VCaP (cell line): ENCODE data around the gene PDHX.

ENCODE experiments used
- H3K27ac ChIP-seq: fragments of 450-650 bp; 2 replicates; pipeline ENCODE4 v1.5.1; 2017
- TF ChIP-seq, protein P1 (sequence below): fragments of 450-650 bp; conservative IDR thresholded peaks from 2 replicates; pipeline ENCODE4 v1.5.1; 2017; ENCODE audit warnings: mild to moderate bottlenecking, moderate library complexity

The PDHX gene

DNA sequence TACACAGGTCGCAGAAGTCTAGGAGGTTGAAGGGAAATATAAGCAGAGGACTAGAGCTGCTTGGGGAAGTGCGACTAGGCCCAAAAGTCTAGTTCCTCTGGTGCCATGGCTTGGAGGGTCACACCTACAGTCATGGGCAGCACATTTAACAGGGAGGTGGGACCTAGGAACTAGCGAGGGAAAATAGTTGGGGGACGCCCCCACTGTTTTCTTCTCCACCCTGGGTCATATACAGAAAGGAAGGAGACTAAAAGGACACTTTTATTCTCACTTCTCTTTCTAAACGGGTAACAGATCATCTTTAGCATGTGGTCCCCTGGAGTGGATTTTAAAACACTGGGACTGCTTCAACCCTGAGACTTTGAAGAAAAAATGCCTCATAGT lies 16.8 kb upstream of the PDHX start:
- TF ChIP-seq, protein P1, sequence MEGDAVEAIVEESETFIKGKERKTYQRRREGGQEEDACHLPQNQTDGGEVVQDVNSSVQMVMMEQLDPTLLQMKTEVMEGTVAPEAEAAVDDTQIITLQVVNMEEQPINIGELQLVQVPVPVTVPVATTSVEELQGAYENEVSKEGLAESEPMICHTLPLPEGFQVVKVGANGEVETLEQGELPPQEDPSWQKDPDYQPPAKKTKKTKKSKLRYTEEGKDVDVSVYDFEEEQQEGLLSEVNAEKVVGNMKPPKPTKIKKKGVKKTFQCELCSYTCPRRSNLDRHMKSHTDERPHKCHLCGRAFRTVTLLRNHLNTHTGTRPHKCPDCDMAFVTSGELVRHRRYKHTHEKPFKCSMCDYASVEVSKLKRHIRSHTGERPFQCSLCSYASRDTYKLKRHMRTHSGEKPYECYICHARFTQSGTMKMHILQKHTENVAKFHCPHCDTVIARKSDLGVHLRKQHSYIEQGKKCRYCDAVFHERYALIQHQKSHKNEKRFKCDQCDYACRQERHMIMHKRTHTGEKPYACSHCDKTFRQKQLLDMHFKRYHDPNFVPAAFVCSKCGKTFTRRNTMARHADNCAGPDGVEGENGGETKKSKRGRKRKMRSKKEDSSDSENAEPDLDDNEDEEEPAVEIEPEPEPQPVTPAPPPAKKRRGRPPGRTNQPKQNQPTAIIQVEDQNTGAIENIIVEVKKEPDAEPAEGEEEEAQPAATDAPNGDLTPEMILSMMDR, result no peak
- no peak overlapping the region for H3K27ac ChIP-seq

DNA sequence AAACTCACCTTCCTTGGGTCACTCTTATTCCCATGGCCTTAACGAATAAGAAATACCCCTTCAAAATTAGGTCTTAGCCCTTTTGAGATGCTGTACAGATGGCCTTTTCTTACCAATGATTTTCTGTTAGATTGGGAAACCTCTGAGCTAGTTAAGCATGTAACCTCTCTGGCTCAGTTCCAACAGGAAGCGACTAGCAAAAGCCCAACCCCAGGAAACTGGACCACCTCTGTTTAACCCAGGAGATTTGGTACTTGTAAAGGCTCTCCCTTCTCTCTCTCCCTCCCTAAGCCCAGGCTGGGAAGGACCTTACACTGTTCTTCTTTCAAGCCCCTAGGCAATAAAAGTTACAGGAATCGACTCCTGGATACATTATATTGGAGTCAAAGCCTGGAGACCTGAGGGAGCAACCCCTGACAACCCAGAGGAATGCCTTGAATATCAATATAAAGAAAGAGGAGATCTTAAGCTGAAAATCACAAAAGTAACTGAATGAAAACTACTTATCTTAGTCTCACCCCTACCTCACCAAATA lies 11.9 kb upstream of the PDHX start:
- no peak overlapping the region for H3K27ac ChIP-seq
- TF ChIP-seq, protein P1, result no peak

DNA sequence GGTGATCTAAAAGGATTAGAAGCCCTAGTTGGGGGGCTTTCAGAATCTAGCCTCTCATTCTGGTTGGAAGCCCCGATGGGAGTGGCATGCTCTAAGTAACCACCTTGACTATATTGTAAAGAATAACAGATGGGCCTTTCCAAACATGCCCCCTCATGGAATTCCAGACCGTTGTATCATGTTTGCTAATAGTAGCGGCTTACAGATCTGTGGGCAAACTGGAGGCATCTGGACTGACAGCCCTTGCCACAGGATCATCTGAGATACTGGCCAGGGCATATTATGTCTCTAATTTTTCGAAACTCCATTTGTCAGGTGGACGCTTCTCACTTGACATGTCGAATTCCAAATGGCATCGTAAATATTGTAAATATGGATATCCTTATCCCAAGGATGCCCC lies 10.8 kb upstream of the PDHX start:
- no peak overlapping the region for H3K27ac ChIP-seq
- TF ChIP-seq, protein P1, result no peak

DNA sequence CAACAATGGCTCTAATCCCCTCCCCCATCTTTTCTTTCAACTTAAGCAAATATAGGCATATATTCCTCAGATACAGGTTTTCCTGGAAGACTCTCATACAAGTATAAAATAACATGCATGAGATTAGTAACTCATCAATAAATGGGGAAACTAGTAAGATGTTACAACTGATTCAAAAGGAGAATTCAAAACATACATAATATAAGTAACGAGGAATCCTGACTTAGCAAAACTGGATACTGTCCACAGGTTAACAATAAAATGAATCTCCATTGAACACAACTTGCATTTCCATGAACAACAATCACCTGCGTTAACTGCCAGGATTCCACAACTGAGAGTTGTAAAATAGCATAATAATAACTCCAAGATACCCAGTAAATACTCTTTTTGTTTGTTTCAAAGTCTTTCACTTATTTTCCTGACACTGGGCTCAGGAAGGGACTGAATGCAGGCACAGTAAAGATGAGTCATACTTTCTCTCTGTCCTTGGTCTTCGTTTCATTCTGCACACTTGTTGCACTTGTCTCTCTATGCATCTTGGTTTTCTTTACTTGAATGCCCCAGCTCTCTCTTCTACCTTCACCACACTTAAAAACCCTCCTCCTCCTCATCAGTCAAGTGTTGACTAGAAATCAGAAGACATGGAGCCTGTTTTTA lies 8.4 kb upstream of the PDHX start:
- TF ChIP-seq, protein P1, result no peak
- H3K27ac ChIP-seq, result no peak overlapping the region

DNA sequence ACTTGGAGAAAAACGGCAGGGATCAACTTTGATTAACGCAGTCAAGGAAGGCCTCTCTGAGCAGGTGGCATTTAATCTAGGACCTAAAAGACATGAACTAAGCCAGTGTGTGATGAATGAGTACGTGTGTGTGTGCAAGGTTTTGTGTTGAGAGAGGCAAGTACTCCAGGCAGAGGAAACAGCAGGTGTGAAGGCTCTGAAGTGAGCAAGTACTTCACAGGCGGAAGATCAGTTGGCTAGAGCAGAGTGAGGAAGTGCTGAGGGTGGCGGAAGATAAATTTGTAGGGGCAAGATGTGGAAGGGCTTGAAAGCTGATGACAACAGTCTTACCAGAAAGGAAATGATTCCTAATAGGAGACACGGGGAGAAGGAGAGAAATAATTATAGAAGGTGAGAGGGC lies 7.0 kb upstream of the PDHX start:
- TF ChIP-seq, protein P1, result no peak
- H3K27ac ChIP-seq, result peak overlapping the region; percentile 69; the same call in 1 of the 2 replicates

DNA sequence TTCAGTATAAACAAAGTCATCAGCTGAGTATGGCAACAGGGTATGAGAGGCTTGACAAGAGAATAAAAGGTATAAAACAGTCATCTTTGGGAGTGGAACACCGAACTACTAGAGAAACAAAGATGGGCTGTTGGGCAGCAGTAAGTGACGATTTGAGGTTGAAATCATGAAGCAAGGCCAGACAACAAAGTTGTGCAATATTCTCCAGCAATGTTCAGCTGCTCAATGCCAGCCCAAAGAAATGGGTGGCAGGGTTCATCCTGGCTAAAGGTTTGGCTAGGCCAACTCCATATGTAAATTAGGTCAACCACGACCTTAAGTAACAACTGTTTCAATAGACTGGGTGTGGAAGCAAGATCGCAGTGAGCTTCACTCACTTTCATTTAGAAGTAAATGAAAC lies 6.5 kb upstream of the PDHX start:
- peak overlapping the region; percentile 69 for H3K27ac ChIP-seq

DNA sequence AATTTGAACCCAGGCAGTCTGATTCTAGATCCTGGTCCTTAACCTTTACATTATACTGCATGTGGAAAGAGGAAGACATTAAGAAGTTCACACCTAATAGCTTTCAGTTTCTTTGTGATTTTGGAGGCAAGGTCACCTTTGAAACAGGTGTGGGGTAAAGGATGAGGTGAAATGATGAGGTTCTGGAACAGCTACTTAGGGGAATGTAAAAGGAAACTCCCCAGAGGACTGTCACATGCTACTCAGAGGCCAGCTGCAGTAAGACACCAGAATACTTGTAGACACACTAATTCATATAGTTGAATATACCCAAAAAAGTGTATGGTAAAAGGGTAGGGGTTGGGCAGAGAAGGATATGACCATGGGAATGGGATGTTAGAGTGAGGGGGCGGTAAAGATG lies 5.6 kb upstream of the PDHX start:
- TF ChIP-seq, protein P1, result no peak
- H3K27ac ChIP-seq, result peak overlapping the region; percentile 69

More for the DNA sequence above, 6.5 kb upstream of the PDHX start:
- TF ChIP-seq, protein P1, result no peak
